Psoas muscle (tissue), 8 donors: ENCODE results near the gene DNAH9. TPM values are rescaled to one million over a fixed set of nuclear protein-coding genes. Genes with fewer than 3 reads are reported as not detected.

Source experiments
- ATAC-seq, 4 donors: fragments of 200-7000 bp; cut with Tn5 transposase; one replicate each; pipeline ENCODE4 v1.9.1; 2020; ENCODE audit warnings: moderate library complexity in 3 of 4, mild to moderate bottlenecking in 2 of 4
- DNase-seq, 2 donors: peaks; one replicate each; pipeline ENCODE4 v3.0.0-alpha.2; 2020
- H3K27ac ChIP-seq: fragments of 200-600 bp; one replicate; pipeline ENCODE4 v1.8.0; 2022
- H3K27me3 ChIP-seq, 3 donors: fragments of 200-600 bp in 1 of 3; one replicate each; pipeline versions ENCODE4 v1.6.1 to v1.8.0; 2013 to 2022; ENCODE audit warnings: low read length in 2 of 3, mild to moderate bottlenecking in 2 of 3, moderate library complexity in 1 of 3; ENCODE audit not compliant: insufficient read depth in 3 of 3
- H3K36me3 ChIP-seq, 2 donors: fragments of 200-600 bp in 1 of 2; one replicate each; pipeline versions ENCODE4 v1.6.1 to v1.8.0; 2013 to 2022; ENCODE audit warnings: low read depth in 1 of 2, mild to moderate bottlenecking in 1 of 2, moderate library complexity in 1 of 2; ENCODE audit not compliant: insufficient read depth in 1 of 2
- H3K4me1 ChIP-seq: fragments of 200-600 bp; one replicate; pipeline ENCODE4 v1.8.0; 2022
- H3K4me3 ChIP-seq: fragments of 200-600 bp; one replicate; pipeline ENCODE4 v1.8.0; 2022; ENCODE audit warnings: mild to moderate bottlenecking
- H3K9me3 ChIP-seq: fragments of 200-600 bp; one replicate; pipeline ENCODE4 v1.8.0; 2022
- CTCF ChIP-seq: fragments of 200-600 bp; IDR thresholded peaks from one replicate; pipeline ENCODE4 v1.8.0; 2022; ENCODE audit warnings: antibody characterized with exemption
- WGBS, 3 donors: extraction: QIAGEN DNeasy Blood & Tissue Kit; methylation state at CpG; one replicate each; pipeline versions ENCODE4 v1.1.6 to v1.1.7; 2013; 5-methylcytosine and 5-hydroxymethylcytosine counted together
- intact Hi-C, 2 donors: fragments of 100-400 bp; cut with DNase I; formaldehyde crosslinking; loops; one replicate each; pipeline versions ENCODE4 v1.11.0 to v1.14.2; 2022
- polyA plus RNA-seq, 3 donors: library from polyadenylated mRNA; stranded (reverse); fragments of 200-250 nt; gene quantifications; one replicate each; pipeline ENCODE4 v1.2.3, GENCODE V29; 2013
- total RNA-seq, 4 donors: library from RNA; stranded (reverse); fragmentation: NEBNext Ultra II Directional in 2 of 4; extraction: Animal tissue kit (Norgen Biotek cat#: 25700) in 2 of 4; gene quantifications; one replicate each; pipeline versions ENCODE4 v1.2.1 to v1.2.4, GENCODE V29; 2021 to 2023
- donor health status: healthy with polysubstance abuse.
- donor health status: DM: no; HTN: no; CAD: no; lungs with moderate emphysema.
- donor health status: Bipolar disorder and iron deficiency.
- donor health status: healthy.
- donor health status: DM: yes; HTN: yes; CAD: no.
- donor health status: DM: no; HTN: no; CAD: no.
- donor health status: DM: no; HTN: no; CAD: no.
- donor health status: DM: yes; HTN: yes; CAD: no.

Gene DNAH9
- total and polyA plus RNA-seq, 7 donors = 0.01 to 0.05 TPM; not detected in 5

DNA sequence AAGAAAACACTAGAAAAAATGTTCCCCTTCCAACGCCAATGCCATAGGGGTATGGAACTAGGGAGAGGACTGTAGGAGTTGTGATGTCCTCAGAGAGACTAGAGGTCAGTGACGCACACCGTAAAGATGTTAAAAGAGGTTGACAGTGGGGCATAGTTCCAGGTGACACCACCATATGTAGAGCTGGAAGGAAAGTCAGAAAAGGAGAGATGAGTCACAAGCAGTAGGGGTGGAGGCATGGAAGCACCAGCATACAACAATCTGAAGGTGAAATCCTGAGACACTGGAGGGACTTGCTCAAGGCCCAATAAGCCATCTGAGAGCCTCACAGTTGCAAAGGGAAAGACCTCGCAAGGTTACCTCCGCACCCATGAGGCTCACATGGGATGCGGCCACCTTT is 323.0 kb downstream of the DNAH9 start:
- 79 to 84% (median 79%) methylated on average over 6 of the region's 6 CpGs for WGBS, 3 donors
- intact Hi-C loops = no loop called here
- no peaks in the 10 kb centered on the region for H3K9me3 ChIP-seq
- H3K4me1 ChIP-seq = no peaks in the 10 kb centered on the region
- no peak for TF ChIP-seq CTCF
- no peak overlapping the region for H3K4me3 ChIP-seq
- H3K27ac ChIP-seq = no peak overlapping the region
- DNase-seq (no peak), ATAC-seq (no peak)
- H3K27me3 ChIP-seq = peaks cover 0 to 2% (median 0%) of the 10 kb centered on the region in 3 donors
- H3K36me3 ChIP-seq = no peaks in the 10 kb centered on the region

DNA sequence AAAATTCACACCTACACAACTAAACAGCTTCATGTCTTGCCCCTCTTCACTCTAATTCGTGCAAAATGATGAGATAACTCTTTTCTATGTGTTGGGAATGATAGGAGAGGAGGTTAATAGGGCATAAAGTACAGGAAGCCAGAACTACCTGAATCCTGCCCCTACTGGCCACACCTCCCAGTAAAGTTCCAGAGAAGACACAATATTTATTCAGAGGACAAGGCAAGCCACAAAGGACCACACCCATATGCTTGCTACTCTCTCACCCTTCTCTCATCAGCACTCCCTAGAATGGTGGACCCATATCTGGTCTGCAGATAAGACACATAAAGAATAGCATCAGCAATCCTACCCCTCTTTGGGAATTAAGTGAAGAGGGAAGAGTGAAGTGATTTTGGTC is 324.4 kb downstream of the DNAH9 start:
- intact Hi-C loops = no loop called here
- WGBS, 3 donors = 76 to 87% (median 80%) methylated on average over 1 of the region's 1 CpG

GRCh38 chr17:11924076-11924475 is 325.8 kb downstream of the DNAH9 start:
- WGBS, 3 donors = 23 to 35% (median 26%) methylated on average over 6 of the region's 6 CpGs

More for the DNA sequence above, 324.4 kb downstream of the DNAH9 start:
- TF ChIP-seq CTCF = no peak
- Histone ChIP-seq H3K27me3 (peaks cover 0 to 2% (median 0%) of the 10 kb centered on the region in 3 donors), H3K4me1 (no peaks in the 10 kb centered on the region), H3K27ac (no peak overlapping the region), H3K36me3 (no peaks in the 10 kb centered on the region), H3K4me3 (no peak overlapping the region), H3K9me3 (no peaks in the 10 kb centered on the region)
- no peak for ATAC-seq
- no peak for DNase-seq

GRCh38 chr17:11925262-11926021 is 327.2 kb downstream of the DNAH9 start:
- TF ChIP-seq CTCF = no peak
- H3K9me3 ChIP-seq = no peaks in the 10 kb centered on the region
- no peaks in the 10 kb centered on the region for H3K4me1 ChIP-seq
- H3K27me3 ChIP-seq = peaks cover 0 to 2% (median 0%) of the 10 kb centered on the region in 3 donors
- no peak overlapping the region for H3K4me3 ChIP-seq
- no peak overlapping the region for H3K27ac ChIP-seq
- no peak for ATAC-seq
- no peak for DNase-seq
- WGBS, 3 donors = 32 to 40% (median 35%) methylated on average over 6 of the region's 6 CpGs
- intact Hi-C loops = no loop called here
- no peaks in the 10 kb centered on the region for H3K36me3 ChIP-seq

More at GRCh38 chr17:11924076-11924475, 325.8 kb downstream of the DNAH9 start:
- DNase-seq (no peak), ATAC-seq (no peak)
- intact Hi-C loops = no loop called here
- Histone ChIP-seq H3K4me3 (no peak overlapping the region), H3K36me3 (no peaks in the 10 kb centered on the region), H3K4me1 (no peaks in the 10 kb centered on the region), H3K27ac (no peak overlapping the region), H3K27me3 (peaks cover 0 to 2% (median 0%) of the 10 kb centered on the region in 3 donors), H3K9me3 (no peaks in the 10 kb centered on the region)
- TF ChIP-seq CTCF = no peak
